GM23338 (cell line): Measurements from ENCODE around the gene MGAT3. TPM values are rescaled to one million over a fixed set of nuclear protein-coding genes. Genes with fewer than 3 reads are reported as not detected.

Experiments
- ATAC-seq: fragments of 200-7000 bp; cut with Tn5 transposase; 3 replicates; pipeline ENCODE4 v1.9.1; 2020
- DNase-seq: peaks from one replicate; pipeline ENCODE4 v3.0.0-alpha.2; 2015; ENCODE audit warnings: low spot score
- H2AFZ ChIP-seq: fragments of 200-600 bp; sonication (generic); 2 replicates; pipeline ENCODE4 v1.8.0; 2016; ENCODE audit warnings: antibody characterized with exemption, mild to moderate bottlenecking, moderate library complexity
- H3F3A ChIP-seq: fragments of 200-600 bp; sonication (generic); replicated peaks from 2 replicates; pipeline ENCODE4 v1.8.0; 2017; ENCODE audit warnings: antibody characterized with exemption, mixed run types, low read depth
- H3K27ac ChIP-seq: fragments of 200-600 bp; sonication (generic); 2 replicates; pipeline ENCODE4 v1.6.1; 2016; ENCODE audit warnings: low read depth
- H3K27me3 ChIP-seq: fragments of 200-600 bp; sonication (generic); 2 replicates; pipeline ENCODE4 v1.8.0; 2016; ENCODE audit warnings: mild to moderate bottlenecking, mixed run types, moderate library complexity; ENCODE audit not compliant: insufficient read depth
- H3K36me3 ChIP-seq: fragments of 200-600 bp; sonication (generic); 2 replicates; pipeline ENCODE4 v1.8.0; 2016; ENCODE audit warnings: mild to moderate bottlenecking; ENCODE audit not compliant: insufficient read depth
- H3K4me1 ChIP-seq: fragments of 200-600 bp; sonication (generic); 2 replicates; pipeline ENCODE4 v1.8.0; 2016; ENCODE audit warnings: mild to moderate bottlenecking, moderate library complexity; ENCODE audit not compliant: insufficient read depth
- H3K4me2 ChIP-seq: fragments of 200-600 bp; sonication (generic); 2 replicates; pipeline ENCODE4 v1.7.1; 2017; ENCODE audit warnings: mixed run types
- H3K4me3 ChIP-seq: fragments of 200-600 bp; sonication (generic); 2 replicates; pipeline ENCODE4 v1.6.1; 2016; ENCODE audit warnings: mixed run types
- H3K79me2 ChIP-seq: fragments of 200-600 bp; sonication (generic); replicated peaks from 2 replicates; pipeline ENCODE4 v1.8.0; 2017; ENCODE audit warnings: mild to moderate bottlenecking; ENCODE audit not compliant: insufficient read depth
- H3K9me2 ChIP-seq: fragments of 200-600 bp; sonication (generic); 2 replicates; pipeline ENCODE4 v1.8.0; 2017; ENCODE audit not compliant: insufficient read depth
- H4K20me1 ChIP-seq: fragments of 200-600 bp; sonication (generic); replicated peaks from 2 replicates; pipeline ENCODE4 v1.8.0; 2017; ENCODE audit warnings: mild to moderate bottlenecking; ENCODE audit not compliant: insufficient read depth
- H3K27ac Mint-ChIP-seq: 2 replicates; pipeline ENCODE4 v1.8.0; 2020; ENCODE audit warnings: inconsistent platforms, mild to moderate bottlenecking, moderate library complexity, mixed read lengths
- H3K27me3 Mint-ChIP-seq: 3 replicates; pipeline ENCODE4 v1.8.0; 2022; ENCODE audit warnings: low read depth, mild to moderate bottlenecking, moderate library complexity, mixed read lengths, inconsistent platforms; ENCODE audit not compliant: insufficient read depth, poor library complexity
- H3K36me3 Mint-ChIP-seq: 3 replicates; pipeline ENCODE4 v1.8.0; 2021; ENCODE audit warnings: low read depth, mild to moderate bottlenecking, inconsistent platforms, moderate library complexity, mixed read lengths
- H3K4me1 Mint-ChIP-seq: 3 replicates; pipeline ENCODE4 v1.8.0; 2020; ENCODE audit warnings: mild to moderate bottlenecking, inconsistent platforms, mixed read lengths
- H3K4me3 Mint-ChIP-seq: 3 replicates; pipeline ENCODE4 v1.8.0; 2021; ENCODE audit warnings: moderate library complexity, mild to moderate bottlenecking, inconsistent platforms, mixed read lengths
- H3K9me3 Mint-ChIP-seq: 3 replicates; pipeline ENCODE4 v1.8.0; 2020; ENCODE audit warnings: moderate library complexity, mild to moderate bottlenecking, inconsistent platforms, mixed read lengths
- CREB1 ChIP-seq: fragments of 250-450 bp; sonication (Bioruptor Pico); IDR thresholded peaks from 2 replicates; pipeline ENCODE4 v1.5.0; 2020; ENCODE audit warnings: low read depth, mild to moderate bottlenecking, moderate library complexity
- CTCF ChIP-seq, 2 experiments: fragments of 200-600 bp in 1 of 2; sonication (generic) in 1 of 2; conservative IDR thresholded peaks; 2 replicates each; pipeline versions ENCODE4 v1.5.1 to v1.6.1; 2016 to 2017; ENCODE audit warnings: antibody characterized with exemption in 2 of 2, low read depth in 2 of 2, mild to moderate bottlenecking in 2 of 2, moderate library complexity in 1 of 2
- EZH2 ChIP-seq: fragments of 200-600 bp; sonication (generic); IDR thresholded peaks from one replicate; pipeline ENCODE4 v1.8.0; 2017; ENCODE audit warnings: antibody characterized with exemption, mild to moderate bottlenecking, low read depth; ENCODE audit not compliant: unreplicated experiment
- EZH2phosphoT487 ChIP-seq: fragments of 200-600 bp; sonication (generic); IDR thresholded peaks from one replicate; pipeline ENCODE4 v1.8.1; 2018; ENCODE audit warnings: antibody characterized with exemption; ENCODE audit not compliant: unreplicated experiment
- NANOG ChIP-seq: IDR thresholded peaks from 2 replicates; pipeline ENCODE4 v1.6.1; 2016; ENCODE audit warnings: antibody characterized with exemption, borderline replicate concordance
- POLR2AphosphoS5 ChIP-seq: IDR thresholded peaks from 2 replicates; pipeline ENCODE4 v1.6.1; 2016; ENCODE audit warnings: antibody characterized with exemption, low read depth
- REST ChIP-seq: IDR thresholded peaks from one replicate; pipeline ENCODE4 v1.6.1; 2018; ENCODE audit warnings: antibody characterized with exemption; ENCODE audit not compliant: unreplicated experiment
- STAT1 ChIP-seq: IDR thresholded peaks from one replicate; pipeline ENCODE4 v1.6.1; 2016; ENCODE audit warnings: antibody characterized with exemption; ENCODE audit not compliant: unreplicated experiment
- ZNF114 ChIP-seq: fragments of 250-450 bp; sonication (Bioruptor Pico); IDR thresholded peaks from 2 replicates; pipeline ENCODE4 v1.5.0; 2020; ENCODE audit warnings: mild to moderate bottlenecking, moderate library complexity
- ZNF331 ChIP-seq: fragments of 250-450 bp; sonication (Bioruptor Pico); IDR thresholded peaks from 2 replicates; pipeline ENCODE4 v1.5.0; 2020; ENCODE audit warnings: low read depth, mild to moderate bottlenecking, moderate library complexity
- polyA plus RNA-seq: library from polyadenylated mRNA; unstranded; fragments of >200 nt; fragmentation: Nextera tagmentation; extraction: Ambion mirVana; gene quantifications from 2 replicates; pipeline ENCODE4 v1.2.1, GENCODE V29; 2016
- total RNA-seq: library from RNA; depleted of rRNA; stranded (reverse); fragments of >200 nt; shearing (Covaris generic); gene quantifications from 2 replicates; pipeline ENCODE4 v1.2.3, GENCODE V29; 2014
- TF ChIP-seq, protein P1 (sequence below): fragments of 250-450 bp; sonication (Bioruptor Pico); IDR thresholded peaks from 2 replicates; pipeline ENCODE4 v1.5.0; 2020; ENCODE audit warnings: mild to moderate bottlenecking, moderate library complexity
- TF ChIP-seq, protein P2 (sequence below): IDR thresholded peaks from 2 replicates; pipeline ENCODE4 v1.6.1; 2016; ENCODE audit warnings: antibody characterized with exemption

Gene MGAT3
- total and polyA plus RNA-seq, 2 experiments from 2014 or later, result 1.7 to 10.2 TPM

GRCh38 chr22:39463931-39464390, 7.1 kb downstream of the MGAT3 start (continued):
- no peak for TF ChIP-seq REST
- TF ChIP-seq NANOG, result no peak

DNA sequence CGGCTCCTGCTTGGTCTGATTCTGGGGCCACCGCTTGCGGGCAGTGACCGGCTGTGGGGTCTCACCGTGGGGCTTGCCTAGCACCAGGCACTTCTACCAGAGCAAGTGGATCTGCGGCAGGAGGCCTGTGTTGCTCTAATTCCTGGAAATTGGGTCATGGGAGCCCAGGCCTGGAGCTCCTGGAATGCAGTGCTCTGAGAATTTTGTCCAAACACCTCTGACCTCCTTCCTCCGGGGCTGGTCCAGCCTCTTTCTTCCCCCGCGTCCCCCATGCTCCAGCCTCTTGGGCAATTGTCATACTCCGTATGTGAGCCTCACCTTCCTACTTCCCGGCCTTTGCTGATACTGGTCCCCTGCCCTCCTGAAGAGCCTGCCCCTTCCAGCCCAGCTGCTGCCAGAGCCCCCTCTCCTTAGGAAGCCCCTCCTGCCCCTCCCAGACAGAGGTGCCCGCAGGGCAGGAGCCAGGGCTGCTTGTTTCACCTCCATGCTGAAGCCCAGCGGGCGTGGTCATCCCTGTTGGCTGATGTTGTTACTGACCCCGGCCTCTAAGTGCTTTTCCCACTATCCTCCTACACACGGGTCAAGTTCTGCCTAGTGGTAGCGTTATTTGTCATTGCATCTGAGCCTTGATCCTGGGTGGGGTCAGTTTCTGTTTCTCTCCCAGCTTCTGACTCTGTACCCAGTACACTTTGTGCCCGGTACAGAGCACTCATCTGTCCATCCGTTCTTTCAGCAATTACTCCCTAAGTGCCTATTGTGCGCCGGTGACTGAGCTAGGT, 9.6 kb downstream of the MGAT3 start:
- H3K4me3 Mint-ChIP-seq, result no peak overlapping the region
- TF ChIP-seq CTCF (conservative IDR thresholded peaks at IDR 0.05; ENCODE audit: low read depth in 2 of 2) (no peak), ZNF114 (CRISPR knock-in tag) (no peak), STAT1 (no peak), EZH2 (no peak), NANOG (no peak), ZNF331 (CRISPR knock-in tag) (no peak), EZH2phosphoT487 (no peak), CREB1 (CRISPR knock-in tag) (no peak), POLR2AphosphoS5 (no peak)
- TF ChIP-seq, protein P1, sequence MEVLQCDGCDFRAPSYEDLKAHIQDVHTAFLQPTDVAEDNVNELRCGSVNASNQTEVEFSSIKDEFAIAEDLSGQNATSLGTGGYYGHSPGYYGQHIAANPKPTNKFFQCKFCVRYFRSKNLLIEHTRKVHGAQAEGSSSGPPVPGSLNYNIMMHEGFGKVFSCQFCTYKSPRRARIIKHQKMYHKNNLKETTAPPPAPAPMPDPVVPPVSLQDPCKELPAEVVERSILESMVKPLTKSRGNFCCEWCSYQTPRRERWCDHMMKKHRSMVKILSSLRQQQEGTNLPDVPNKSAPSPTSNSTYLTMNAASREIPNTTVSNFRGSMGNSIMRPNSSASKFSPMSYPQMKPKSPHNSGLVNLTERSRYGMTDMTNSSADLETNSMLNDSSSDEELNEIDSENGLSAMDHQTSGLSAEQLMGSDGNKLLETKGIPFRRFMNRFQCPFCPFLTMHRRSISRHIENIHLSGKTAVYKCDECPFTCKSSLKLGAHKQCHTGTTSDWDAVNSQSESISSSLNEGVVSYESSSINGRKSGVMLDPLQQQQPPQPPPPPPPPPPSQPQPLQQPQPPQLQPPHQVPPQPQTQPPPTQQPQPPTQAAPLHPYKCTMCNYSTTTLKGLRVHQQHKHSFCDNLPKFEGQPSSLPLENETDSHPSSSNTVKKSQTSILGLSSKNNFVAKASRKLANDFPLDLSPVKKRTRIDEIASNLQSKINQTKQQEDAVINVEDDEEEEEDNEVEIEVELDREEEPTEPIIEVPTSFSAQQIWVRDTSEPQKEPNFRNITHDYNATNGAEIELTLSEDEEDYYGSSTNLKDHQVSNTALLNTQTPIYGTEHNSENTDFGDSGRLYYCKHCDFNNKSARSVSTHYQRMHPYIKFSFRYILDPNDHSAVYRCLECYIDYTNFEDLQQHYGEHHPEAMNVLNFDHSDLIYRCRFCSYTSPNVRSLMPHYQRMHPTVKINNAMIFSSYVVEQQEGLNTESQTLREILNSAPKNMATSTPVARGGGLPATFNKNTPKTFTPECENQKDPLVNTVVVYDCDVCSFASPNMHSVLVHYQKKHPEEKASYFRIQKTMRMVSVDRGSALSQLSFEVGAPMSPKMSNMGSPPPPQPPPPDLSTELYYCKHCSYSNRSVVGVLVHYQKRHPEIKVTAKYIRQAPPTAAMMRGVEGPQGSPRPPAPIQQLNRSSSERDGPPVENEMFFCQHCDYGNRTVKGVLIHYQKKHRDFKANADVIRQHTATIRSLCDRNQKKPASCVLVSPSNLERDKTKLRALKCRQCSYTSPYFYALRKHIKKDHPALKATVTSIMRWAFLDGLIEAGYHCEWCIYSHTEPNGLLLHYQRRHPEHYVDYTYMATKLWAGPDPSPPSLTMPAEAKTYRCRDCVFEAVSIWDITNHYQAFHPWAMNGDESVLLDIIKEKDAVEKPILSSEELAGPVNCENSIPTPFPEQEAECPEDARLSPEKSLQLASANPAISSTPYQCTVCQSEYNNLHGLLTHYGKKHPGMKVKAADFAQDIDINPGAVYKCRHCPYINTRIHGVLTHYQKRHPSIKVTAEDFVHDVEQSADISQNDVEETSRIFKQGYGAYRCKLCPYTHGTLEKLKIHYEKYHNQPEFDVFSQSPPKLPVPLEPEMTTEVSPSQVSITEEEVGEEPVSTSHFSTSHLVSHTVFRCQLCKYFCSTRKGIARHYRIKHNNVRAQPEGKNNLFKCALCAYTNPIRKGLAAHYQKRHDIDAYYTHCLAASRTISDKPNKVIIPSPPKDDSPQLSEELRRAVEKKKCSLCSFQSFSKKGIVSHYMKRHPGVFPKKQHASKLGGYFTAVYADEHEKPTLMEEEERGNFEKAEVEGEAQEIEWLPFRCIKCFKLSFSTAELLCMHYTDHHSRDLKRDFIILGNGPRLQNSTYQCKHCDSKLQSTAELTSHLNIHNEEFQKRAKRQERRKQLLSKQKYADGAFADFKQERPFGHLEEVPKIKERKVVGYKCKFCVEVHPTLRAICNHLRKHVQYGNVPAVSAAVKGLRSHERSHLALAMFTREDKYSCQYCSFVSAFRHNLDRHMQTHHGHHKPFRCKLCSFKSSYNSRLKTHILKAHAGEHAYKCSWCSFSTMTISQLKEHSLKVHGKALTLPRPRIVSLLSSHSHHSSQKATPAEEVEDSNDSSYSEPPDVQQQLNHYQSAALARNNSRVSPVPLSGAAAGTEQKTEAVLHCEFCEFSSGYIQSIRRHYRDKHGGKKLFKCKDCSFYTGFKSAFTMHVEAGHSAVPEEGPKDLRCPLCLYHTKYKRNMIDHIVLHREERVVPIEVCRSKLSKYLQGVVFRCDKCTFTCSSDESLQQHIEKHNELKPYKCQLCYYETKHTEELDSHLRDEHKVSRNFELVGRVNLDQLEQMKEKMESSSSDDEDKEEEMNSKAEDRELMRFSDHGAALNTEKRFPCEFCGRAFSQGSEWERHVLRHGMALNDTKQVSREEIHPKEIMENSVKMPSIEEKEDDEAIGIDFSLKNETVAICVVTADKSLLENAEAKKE (CRISPR knock-in tag), result no peak
- TF ChIP-seq, protein P2, sequence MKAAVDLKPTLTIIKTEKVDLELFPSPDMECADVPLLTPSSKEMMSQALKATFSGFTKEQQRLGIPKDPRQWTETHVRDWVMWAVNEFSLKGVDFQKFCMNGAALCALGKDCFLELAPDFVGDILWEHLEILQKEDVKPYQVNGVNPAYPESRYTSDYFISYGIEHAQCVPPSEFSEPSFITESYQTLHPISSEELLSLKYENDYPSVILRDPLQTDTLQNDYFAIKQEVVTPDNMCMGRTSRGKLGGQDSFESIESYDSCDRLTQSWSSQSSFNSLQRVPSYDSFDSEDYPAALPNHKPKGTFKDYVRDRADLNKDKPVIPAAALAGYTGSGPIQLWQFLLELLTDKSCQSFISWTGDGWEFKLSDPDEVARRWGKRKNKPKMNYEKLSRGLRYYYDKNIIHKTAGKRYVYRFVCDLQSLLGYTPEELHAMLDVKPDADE, result no peak

More for the DNA sequence above, 9.6 kb downstream of the MGAT3 start:
- ATAC-seq (no peak), DNase-seq (no peak)
- Histone ChIP-seq H3K27me3 (no peaks in the 10 kb centered on the region), H3K4me1 (peaks cover 12% of the 10 kb centered on the region), H3K4me3 (no peak overlapping the region), H3F3A (no peaks in the 10 kb centered on the region), H3K4me2 (no peak overlapping the region), H3K79me2 (no peaks in the 10 kb centered on the region), H3K27ac (no peak overlapping the region), H3K36me3 (no peaks in the 10 kb centered on the region), H3K9me2 (no peaks in the 10 kb centered on the region), H2AFZ (no peak overlapping the region), H4K20me1 (no peaks in the 10 kb centered on the region)
- Mint-ChIP-seq H3K27ac (no peak overlapping the region), H3K27me3 (peaks cover 17% of the 10 kb centered on the region), H3K36me3 (no peaks in the 10 kb centered on the region), H3K4me1 (peaks cover 28% of the 10 kb centered on the region), H3K9me3 (no peaks in the 10 kb centered on the region)
